Midbrain (tissue), 1 donor: ENCODE data around the gene RAD17.
"Not testable (repeated sequence)": the region's sequence is repeated elsewhere in the genome, so short reads cannot be mapped to it uniquely, and the experiment has no call there.

Source experiments
- DNase-seq: peaks from one replicate; lab custom pipeline; 2025; lab: John Stamatoyannopoulos, UW

Gene RAD17

GRCh38 chr5:69378376-69378775, 8.8 kb downstream of the RAD17 start:
- DNase-seq, result no peak

DNA sequence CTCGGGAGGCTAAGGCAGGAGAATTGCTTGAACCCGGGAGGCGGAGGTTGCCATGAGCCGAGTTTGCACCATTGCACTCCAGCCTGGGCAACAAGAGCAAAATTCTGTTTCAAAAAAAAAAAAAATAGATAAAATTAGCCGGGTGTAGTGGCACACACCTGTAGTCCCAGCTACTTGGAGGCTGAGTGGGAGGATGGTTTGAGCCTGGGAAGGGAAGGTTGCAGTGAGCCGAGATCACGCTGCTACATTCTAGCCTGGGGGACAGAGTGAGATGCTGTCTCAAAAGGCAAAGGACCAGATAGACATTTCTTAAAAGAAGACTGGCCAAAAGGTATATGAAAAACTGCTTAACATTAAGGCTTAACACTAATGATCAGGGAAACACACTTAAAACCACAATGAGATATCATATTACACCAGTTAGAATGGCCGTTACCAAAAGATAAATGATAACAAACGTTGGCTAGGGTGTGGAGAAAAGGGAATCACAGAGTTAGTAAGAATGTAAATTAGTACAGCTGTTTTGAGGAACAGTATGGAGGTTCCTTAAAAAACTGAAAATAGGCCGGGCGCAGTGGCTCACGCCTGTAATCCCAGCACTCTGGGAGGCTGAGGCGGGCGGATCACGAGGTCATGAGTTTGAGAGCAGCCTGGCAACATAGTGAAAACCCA, 35.2 kb downstream of the RAD17 start:
- DNase-seq, result no peak

DNA sequence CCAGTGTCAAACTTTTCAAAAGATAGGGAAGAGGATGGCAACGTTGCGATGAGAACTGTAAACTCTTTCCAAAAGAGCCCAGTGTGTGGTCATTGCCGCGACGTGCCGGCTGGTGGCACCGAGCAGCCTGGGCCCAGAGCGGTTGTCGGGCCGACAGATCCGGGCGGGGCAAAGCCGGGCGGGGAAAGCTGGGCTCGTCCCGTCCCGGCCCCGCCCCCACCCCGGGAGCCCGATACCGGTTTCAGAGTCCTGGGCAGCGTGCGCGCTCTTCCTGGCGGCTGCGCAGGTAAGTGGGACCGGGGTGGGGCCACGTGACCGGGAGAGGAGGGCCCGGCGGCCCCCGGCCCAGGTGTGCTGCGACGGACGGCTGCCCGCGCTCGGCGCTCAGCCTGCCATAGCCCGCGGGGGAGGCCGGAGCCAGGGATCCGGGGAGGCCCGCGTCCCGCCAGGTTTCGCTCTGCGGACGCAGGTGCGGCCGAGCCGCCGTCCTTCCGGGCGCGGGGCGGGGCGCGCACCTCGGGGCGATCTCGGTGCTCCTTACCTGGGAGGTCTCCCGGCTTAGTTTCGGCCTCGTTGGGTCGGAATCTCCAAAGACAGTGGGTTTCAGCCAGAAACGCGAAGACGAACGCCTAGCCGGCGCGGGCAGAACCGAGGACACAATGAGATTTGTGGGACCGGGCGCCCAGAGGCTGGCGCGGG, 45.4 kb downstream of the RAD17 start, which contains the start of gene MARVELD2:
Gene MARVELD2, plus strand, starts transcription at position 232 of the 699 bp plus-strand sequence. CDS start 4,270 bp downstream, outside the sequence.
- peak; percentile 2 for DNase-seq

DNA sequence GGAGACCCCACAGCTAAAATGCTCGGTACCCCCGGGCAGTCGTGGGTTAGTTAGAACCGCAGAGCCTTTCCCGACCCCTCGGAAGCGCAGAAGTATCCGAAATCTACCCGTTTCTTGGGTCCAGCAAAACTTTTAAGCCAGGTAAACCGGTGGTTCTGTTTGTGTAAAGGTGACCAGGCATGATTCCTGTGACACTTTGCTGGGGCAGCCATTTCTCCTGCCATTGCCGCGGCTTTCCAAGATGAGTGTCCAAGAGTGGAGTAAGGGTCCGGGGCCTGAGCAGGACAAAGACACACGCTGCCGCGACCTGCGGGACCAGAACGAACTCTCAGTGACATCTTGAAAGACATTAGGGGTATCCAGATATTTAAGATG, 46.0 kb downstream of the RAD17 start:
- no peak for DNase-seq

GRCh38 chr5:69416180-69416579, 46.6 kb downstream of the RAD17 start:
- DNase-seq, result no peak

GRCh38 chr5:69416699-69417098, 47.1 kb downstream of the RAD17 start:
- DNase-seq, result no peak

DNA sequence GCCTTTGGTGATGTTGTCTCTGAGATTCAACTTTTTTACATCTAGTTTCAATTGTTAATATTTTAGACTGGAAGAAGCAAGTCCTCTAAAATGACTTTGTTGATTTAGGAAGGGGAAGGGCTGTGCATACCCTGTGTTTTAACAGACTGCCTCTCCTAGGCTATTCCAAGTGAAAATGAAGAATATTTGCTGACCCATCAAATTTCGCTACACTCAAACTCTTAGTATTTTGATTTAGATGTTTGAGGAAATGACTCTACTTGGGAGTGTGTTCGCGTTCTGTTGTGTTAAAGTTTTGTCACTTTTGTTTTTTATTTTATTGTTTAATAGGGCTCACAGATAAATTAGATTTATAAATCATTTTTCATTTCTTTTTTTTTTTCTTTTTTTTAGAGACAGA, 48.9 kb downstream of the RAD17 start:
- no peak for DNase-seq

DNA sequence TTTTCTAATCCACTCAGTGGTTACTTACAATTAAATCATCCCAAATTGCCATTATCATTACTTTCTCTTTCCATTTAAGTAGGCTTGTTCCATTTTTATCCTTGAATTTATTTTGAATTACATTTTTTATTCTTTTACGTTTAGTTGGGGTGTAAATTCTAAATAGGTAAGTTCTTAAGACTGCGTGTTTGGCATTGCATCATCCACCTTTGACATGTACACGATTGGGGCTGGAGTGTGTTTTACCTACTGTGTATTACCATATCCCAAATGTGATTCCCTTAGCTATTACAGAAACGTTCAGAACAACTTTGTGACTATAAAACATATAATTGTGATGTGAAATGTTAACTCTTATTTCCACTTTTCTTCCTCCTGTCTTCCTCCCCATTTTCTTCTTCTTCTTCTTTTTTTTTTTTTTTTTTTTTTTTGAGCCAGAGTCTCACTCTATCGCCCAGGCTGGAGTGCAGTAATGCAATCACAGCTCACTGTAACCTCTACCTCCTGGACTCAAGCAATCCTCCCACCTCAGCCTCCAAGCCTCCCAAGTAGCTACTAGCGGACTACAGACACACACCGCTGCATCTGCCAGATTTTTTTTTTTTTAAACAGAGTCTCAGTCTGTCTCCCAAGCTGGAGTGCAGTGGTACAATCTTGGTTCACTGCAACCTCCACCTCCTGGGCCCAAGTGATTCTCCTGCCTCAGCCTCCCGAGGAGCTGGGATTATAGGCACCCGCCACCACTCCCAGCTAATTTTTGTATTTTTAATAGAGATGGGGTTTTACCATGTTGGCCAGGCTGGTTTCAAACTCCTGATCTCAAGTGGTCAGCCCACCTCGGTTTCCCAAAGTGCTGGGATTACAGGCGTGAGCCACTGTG, 62.0 kb downstream of the RAD17 start:
- no peak for DNase-seq

- no peak for DNase-seq
Measured at GRCh38 chr5:69432412-69433206, 63.0 kb downstream of the RAD17 start.

- not testable (repeated sequence) for DNase-seq
Measured at GRCh38 chr5:69435276-69435884, 65.8 kb downstream of the RAD17 start.

- DNase-seq, result no peak
Measured at GRCh38 chr5:69444127-69444754, 74.6 kb downstream of the RAD17 start.

DNA sequence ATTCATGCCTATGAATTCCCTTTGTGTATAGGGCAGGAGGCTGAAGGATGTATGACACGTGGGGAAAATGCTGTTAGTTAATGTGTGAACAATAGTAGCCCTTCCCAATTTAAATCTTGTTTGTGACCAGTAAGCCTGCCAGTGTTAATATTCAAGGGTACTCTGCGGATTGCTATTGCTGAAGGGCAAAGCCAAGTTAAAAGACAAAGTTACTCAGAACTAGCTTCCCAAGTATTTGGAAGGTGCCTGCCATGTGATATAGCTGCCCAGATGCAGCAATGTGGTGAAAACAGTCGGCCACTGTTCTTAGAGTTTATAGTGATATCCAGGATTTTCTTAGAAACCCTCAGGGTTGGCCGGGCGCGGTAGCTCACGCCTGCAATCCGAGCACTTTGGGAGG, 79.9 kb downstream of the RAD17 start:
- DNase-seq, result no peak

DNA sequence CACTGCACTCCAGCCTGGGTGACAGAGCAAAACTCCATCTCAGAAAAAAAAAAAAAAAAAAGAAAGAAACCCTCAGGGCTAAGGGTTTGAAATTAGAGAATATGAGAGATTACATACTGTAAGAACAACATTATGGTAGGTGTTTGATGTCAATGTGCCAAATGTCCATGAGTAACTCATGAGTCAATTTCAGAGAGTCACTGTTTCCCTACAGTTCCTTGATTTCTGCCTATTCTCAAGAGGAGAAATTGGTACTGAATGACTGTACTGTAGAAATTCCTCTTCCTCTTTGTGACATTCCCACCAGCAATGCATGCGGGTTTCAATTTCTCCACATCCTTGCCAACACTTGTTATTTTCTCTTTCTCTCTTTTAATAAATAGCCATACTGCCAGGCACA, 80.5 kb downstream of the RAD17 start:
- DNase-seq, result no peak

DNA sequence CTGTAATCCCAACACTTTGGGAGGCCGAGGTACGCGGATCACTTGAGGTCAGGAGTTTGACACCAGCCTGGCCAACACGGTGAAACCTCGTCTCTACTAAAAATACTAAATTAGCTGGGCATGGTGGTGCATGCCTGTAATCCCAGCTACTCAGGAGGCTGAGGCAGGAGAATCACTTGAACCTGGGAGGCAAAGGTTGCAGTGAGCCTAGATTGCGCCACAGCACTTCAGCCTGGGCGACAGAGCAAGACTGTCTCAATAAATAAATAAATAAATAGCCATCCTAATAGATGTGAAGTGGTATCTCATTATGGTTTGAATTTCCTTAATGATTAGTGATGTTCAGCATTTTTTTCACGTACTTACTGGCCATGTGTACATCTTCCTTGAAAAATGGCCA, 80.9 kb downstream of the RAD17 start:
- DNase-seq, result not testable (repeated sequence)

GRCh38 chr5:69451941-69452647, 82.5 kb downstream of the RAD17 start:
- DNase-seq, result no peak

- DNase-seq, result not testable (repeated sequence)
Measured at GRCh38 chr5:69453487-69453886, 83.9 kb downstream of the RAD17 start.

- no peak for DNase-seq
Measured at GRCh38 chr5:69454460-69455249, 85.0 kb downstream of the RAD17 start.

DNA sequence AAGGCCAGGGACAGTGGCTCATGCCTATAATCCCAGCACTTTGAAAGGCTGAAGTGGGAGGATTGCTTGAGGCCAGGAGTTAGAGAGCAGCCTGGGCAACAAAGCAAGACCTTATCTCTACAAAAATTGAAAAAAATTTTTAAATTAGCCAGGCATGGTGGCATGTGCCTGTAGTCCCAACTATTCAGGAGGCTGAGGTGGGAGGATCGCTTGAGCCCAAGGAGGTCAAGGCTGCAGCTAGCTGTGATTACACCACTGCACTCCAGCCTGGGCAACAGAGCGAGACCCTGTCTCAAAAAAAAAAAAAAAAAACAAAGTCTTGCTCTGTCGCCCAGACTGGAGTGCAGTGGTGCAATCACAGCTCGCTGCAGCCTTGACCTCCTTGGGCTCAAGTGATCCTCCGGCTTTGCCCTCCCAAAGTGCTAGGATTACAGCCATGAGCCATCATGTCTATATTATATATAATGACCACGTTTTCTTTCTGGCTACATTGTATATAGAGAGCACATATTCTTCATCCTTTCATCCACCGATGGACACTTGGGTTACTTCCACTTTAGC, 85.9 kb downstream of the RAD17 start:
- DNase-seq, result not testable (repeated sequence)

DNA sequence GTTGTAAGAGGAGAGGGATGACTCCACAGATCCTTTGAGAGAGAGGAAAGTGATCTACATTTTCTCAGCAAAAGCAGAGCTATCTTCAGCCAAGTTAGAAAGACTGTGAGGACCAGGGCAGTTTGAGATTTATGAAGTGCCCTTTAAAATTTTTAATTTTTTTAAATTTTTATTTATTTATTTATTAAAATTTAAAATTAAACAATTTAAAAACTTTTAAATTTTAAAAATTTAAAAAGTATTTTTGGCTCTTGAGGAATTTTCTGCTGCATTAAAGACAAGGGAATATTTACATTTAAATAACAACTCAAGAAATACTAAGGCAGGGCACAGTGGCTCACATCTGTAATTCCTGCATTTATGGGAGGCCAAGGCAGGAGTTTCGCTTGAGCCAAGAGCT, 92.6 kb downstream of the RAD17 start:
- no peak for DNase-seq
